ENCODE data around the gene ZBTB20. TPM values are rescaled to one million over a fixed set of nuclear protein-coding genes. Genes with fewer than 3 reads are reported as not detected.

ZBTB20 gene
- polyA plus RNA-seq, 1 donor from 2014 or later, result 4.8 TPM

- Histone ChIP-seq H3K27ac (ENCODE audit: low read length) (no peak overlapping the region), H3K4me3 (ENCODE audit: low read length) (no peak overlapping the region), H3K9me2 (ENCODE audit: insufficient read depth, low read length) (no peaks in the 10 kb centered on the region), H3K4me2 (ENCODE audit: low read length) (no peak overlapping the region), H2AFZ (ENCODE audit: low read depth, low read length) (no peak overlapping the region), H3F3A (ENCODE audit: insufficient read depth, low read length, poor library complexity, severe bottlenecking) (no peaks in the 10 kb centered on the region), H3K27me3 (ENCODE audit: insufficient read depth, low read depth, low read length) (no peaks in the 10 kb centered on the region), H4K20me1 (ENCODE audit: insufficient read depth) (no peaks in the 10 kb centered on the region), H3K36me3 (ENCODE audit: insufficient read depth, low read length) (no peaks in the 10 kb centered on the region), H3K9me3 (ENCODE audit: low read length) (no peaks in the 10 kb centered on the region), H3K79me2 (replicated peaks; ENCODE audit: insufficient read depth, low read length) (no peaks in the 10 kb centered on the region), H3K9ac (ENCODE audit: low read length) (no peak overlapping the region)
- no peak for TF ChIP-seq TAF1 (IDR thresholded peaks at IDR 0.05; ENCODE audit: low read depth)
Measured at GRCh38 chr3:114872050-114872449, 275.0 kb downstream of the ZBTB20 start.

GRCh38 chr3:114867835-114868503 lies 279.1 kb downstream of the ZBTB20 start:
- no peak overlapping the region for H3K9ac ChIP-seq (ENCODE audit: low read length)
- TF ChIP-seq SMC3 (conservative IDR thresholded peaks at IDR 0.05; ENCODE audit: poor library complexity) (no peak), EZH2 (IDR thresholded peaks at IDR 0.05; ENCODE audit: borderline replicate concordance, insufficient read depth, low read length, poor library complexity, severe bottlenecking) (no peak), RAD21 (conservative IDR thresholded peaks at IDR 0.05) (no peak), MXI1 (conservative IDR thresholded peaks at IDR 0.05; ENCODE audit: poor library complexity, severe bottlenecking) (no peak), EP300 (conservative IDR thresholded peaks at IDR 0.05; ENCODE audit: poor library complexity, severe bottlenecking) (no peak), TAF1 (IDR thresholded peaks at IDR 0.05; ENCODE audit: low read depth) (no peak), REST (IDR thresholded peaks at IDR 0.05; ENCODE audit: borderline replicate concordance) (no peak), CTCF (IDR thresholded peaks at IDR 0.05; ENCODE audit: poor library complexity, severe bottlenecking) (no peak), POLR2AphosphoS5 (IDR thresholded peaks at IDR 0.05) (no peak)
- no peaks in the 10 kb centered on the region for H3K27me3 ChIP-seq (ENCODE audit: insufficient read depth, low read depth, low read length)
- no peak overlapping the region for H2AFZ ChIP-seq (ENCODE audit: low read depth, low read length)
- H3K4me3 ChIP-seq (ENCODE audit: low read length), result no peak overlapping the region
- H3K27ac ChIP-seq (ENCODE audit: low read length), result no peak overlapping the region
- H3K79me2 ChIP-seq (replicated peaks; ENCODE audit: insufficient read depth, low read length), result no peaks in the 10 kb centered on the region
- no peaks in the 10 kb centered on the region for H4K20me1 ChIP-seq (ENCODE audit: insufficient read depth)
- no peaks in the 10 kb centered on the region for H3K9me2 ChIP-seq (ENCODE audit: insufficient read depth, low read length)
- no peak overlapping the region for H3K4me2 ChIP-seq (ENCODE audit: low read length)
- H3F3A ChIP-seq (ENCODE audit: insufficient read depth, low read length, poor library complexity, severe bottlenecking), result no peaks in the 10 kb centered on the region
- H3K36me3 ChIP-seq (ENCODE audit: insufficient read depth, low read length), result no peaks in the 10 kb centered on the region
- H3K9me3 ChIP-seq (ENCODE audit: low read length), result no peaks in the 10 kb centered on the region

Measured in neural cell (in vitro differentiated cells).